ENCODE results near the gene SELENOS. TPM values are rescaled to one million over a fixed set of nuclear protein-coding genes. Genes with fewer than 3 reads are reported as not detected.

Gene SELENOS
- polyA plus RNA-seq, 3 donors, result 40.2 to 70.2 (median 51.6) TPM

- H3K27ac Mint-ChIP-seq, result no peak overlapping the region
- H3K9me3 Mint-ChIP-seq, result peaks cover 0 to 2% (median 0%) of the 10 kb centered on the region in 7 donors
- peaks cover 3 to 15% (median 13%) of the 10 kb centered on the region in 3 donors for H3K27me3 Mint-ChIP-seq (ENCODE audit: low read depth in 3 of 3)
- H3K4me3 ChIP-seq (replicated peaks in 1 of 3; ENCODE audit: low read depth in 2 of 3, low read length in 3 of 3), result no peak overlapping the region
- no peak for DNase-seq
- H2AFZ ChIP-seq (ENCODE audit: insufficient read depth, low read depth, low read length, poor library complexity, severe bottlenecking), result no peak overlapping the region
- H3K27ac ChIP-seq (ENCODE audit: low read depth in 1 of 2, low read length in 2 of 2), result no peak overlapping the region
- H3K36me3 Mint-ChIP-seq, result no peaks in the 10 kb centered on the region
- no peaks in the 10 kb centered on the region for H3K79me2 ChIP-seq (ENCODE audit: insufficient read depth, low read length)
- no peak overlapping the region for H3K4me2 ChIP-seq (replicated peaks; ENCODE audit: extremely low read depth, low read length, poor library complexity, severe bottlenecking)
- intact Hi-C loops (cut with micrococcal nuclease), result loop anchor here in 1 of 2 donors (5.0 kb wide), 1 partner anchor 204 kb away; no protein-coding TSS in a partner anchor
- no peak for TF ChIP-seq CTCF (IDR thresholded peaks at IDR 0.05)
- no peaks in the 10 kb centered on the region for H3K9me3 ChIP-seq (replicated peaks in 1 of 2; ENCODE audit: control insufficient read depth in 1 of 2, insufficient read depth in 1 of 2, low read length in 2 of 2)
- no peaks in the 10 kb centered on the region for H3K27me3 ChIP-seq (ENCODE audit: control insufficient read depth in 2 of 2, insufficient read depth in 2 of 2, low read length in 2 of 2)
- H3K36me3 ChIP-seq (replicated peaks in 1 of 2; ENCODE audit: control insufficient read depth in 1 of 2, insufficient read depth in 2 of 2, low read length in 2 of 2), result no peaks in the 10 kb centered on the region
- H3K4me3 Mint-ChIP-seq, result no peak overlapping the region
- no peak overlapping the region for H3K9ac ChIP-seq (ENCODE audit: insufficient read depth, low read length, poor library complexity, severe bottlenecking)
- peaks cover 2% of the 10 kb centered on the region for H3K4me1 Mint-ChIP-seq
- H3K4me1 ChIP-seq (ENCODE audit: control insufficient read depth in 1 of 2, insufficient read depth in 2 of 2, low read length in 2 of 2), result no peaks in the 10 kb centered on the region
- no peaks in the 10 kb centered on the region for H4K20me1 ChIP-seq (ENCODE audit: insufficient read depth, low read length)
- 85% methylated on average over 2 of the region's 4 CpGs for WGBS (ENCODE audit: insufficient coverage)
These were observed 26.1 kb upstream of the SELENOS start for GRCh38 chr15:101303408-101303807.

- H3K9ac ChIP-seq (ENCODE audit: insufficient read depth, low read length, poor library complexity, severe bottlenecking), result no peak overlapping the region
- Mint-ChIP-seq H3K27ac (peak overlapping the region in 2 of 7 donors; percentile 40 to 61), H3K4me1 (peaks cover 29% of the 10 kb centered on the region), H3K4me3 (no peak overlapping the region), H3K9me3 (no peaks in the 10 kb centered on the region), H3K36me3 (peaks cover 5 to 10% of the 10 kb centered on the region in 2 donors), H3K27me3 (ENCODE audit: low read depth in 3 of 3) (peaks cover 1 to 9% (median 4%) of the 10 kb centered on the region in 3 donors)
- intact Hi-C loops (cut with micrococcal nuclease), result loop anchor here (5.0 kb wide), 2 partner anchors 151 to 426 kb away; partner anchors contain the start of gene TARS3 (in 1 of the 2)
- TF ChIP-seq CTCF (IDR thresholded peaks at IDR 0.05), result no peak
- H3K4me2 ChIP-seq (replicated peaks; ENCODE audit: extremely low read depth, low read length, poor library complexity, severe bottlenecking), result peak overlapping the region; percentile 81
- no peaks in the 10 kb centered on the region for H3K9me3 ChIP-seq (replicated peaks in 1 of 2; ENCODE audit: control insufficient read depth in 1 of 2, insufficient read depth in 1 of 2, low read length in 2 of 2)
- DNase-seq, result no peak
- peak overlapping the region in 1 of 3 experiments; percentile 93 for H3K4me3 ChIP-seq (replicated peaks in 1 of 3; ENCODE audit: low read depth in 2 of 3, low read length in 3 of 3)
- H3K36me3 ChIP-seq (replicated peaks in 1 of 2; ENCODE audit: control insufficient read depth in 1 of 2, insufficient read depth in 2 of 2, low read length in 2 of 2), result peaks cover 0 to 8% of the 10 kb centered on the region in 2 donors
- H2AFZ ChIP-seq (ENCODE audit: insufficient read depth, low read depth, low read length, poor library complexity, severe bottlenecking), result peak overlapping the region; percentile 98
- no peak overlapping the region for H3K27ac ChIP-seq (ENCODE audit: low read depth in 1 of 2, low read length in 2 of 2)
- WGBS (ENCODE audit: insufficient coverage), result no CpG with 5 or more reads among the region's 9 CpGs
- peaks cover 16% of the 10 kb centered on the region for H4K20me1 ChIP-seq (ENCODE audit: insufficient read depth, low read length)
- H3K27me3 ChIP-seq (ENCODE audit: control insufficient read depth in 2 of 2, insufficient read depth in 2 of 2, low read length in 2 of 2), result no peaks in the 10 kb centered on the region
- H3K79me2 ChIP-seq (ENCODE audit: insufficient read depth, low read length), result peaks cover 40% of the 10 kb centered on the region
- H3K4me1 ChIP-seq (ENCODE audit: control insufficient read depth in 1 of 2, insufficient read depth in 2 of 2, low read length in 2 of 2), result peaks cover 22 to 26% of the 10 kb centered on the region in 2 donors
These were observed 19.4 kb upstream of the SELENOS start for GRCh38 chr15:101296418-101297405.
